HG02610 (cell line): ENCODE results near the gene KRT28.
"Not testable (repeated sequence)": the region's sequence is repeated elsewhere in the genome, so short reads cannot be mapped to it uniquely, and the experiment has no call there.

Source experiments
- ATAC-seq: cut with Tn5 transposase; IDR thresholded peaks from one replicate; pipeline ENCODE4 v1.9.1; 2021; ENCODE audit warnings: mild to moderate bottlenecking, moderate library complexity; ENCODE audit not compliant: unreplicated experiment

The KRT28 gene

GRCh38 chr17:40779181-40779909 is 20.4 kb downstream of the KRT28 start:
- ATAC-seq: no peak

- no peak for ATAC-seq
These were observed 21.3 kb downstream of the KRT28 start for GRCh38 chr17:40778461-40778860.

GRCh38 chr17:40777971-40778370 is 21.8 kb downstream of the KRT28 start:
- no peak for ATAC-seq

- ATAC-seq: no peak
These were observed 22.3 kb downstream of the KRT28 start for GRCh38 chr17:40777459-40777858.

GRCh38 chr17:40775945-40776344 is 23.8 kb downstream of the KRT28 start:
- no peak for ATAC-seq

GRCh38 chr17:40772101-40772500 is 27.7 kb downstream of the KRT28 start, which contains the start of gene KRT26:
KRT26 (minus strand) TSS chr17:40772201; CDS start chr17:40772113, 88 bp downstream.
- ATAC-seq: no peak

- ATAC-seq: no peak
These were observed 34.1 kb downstream of the KRT28 start for GRCh38 chr17:40765657-40766056.

- no peak for ATAC-seq
These were observed 36.0 kb downstream of the KRT28 start for GRCh38 chr17:40763752-40764151.

GRCh38 chr17:40760105-40761016 is 39.4 kb downstream of the KRT28 start:
- no peak for ATAC-seq

- ATAC-seq: no peak
These were observed 44.5 kb downstream of the KRT28 start, which contains the start of gene KRT25 for GRCh38 chr17:40755231-40755630. KRT25 (minus strand) TSS chr17:40755331; CDS start chr17:40755271, 60 bp downstream.

GRCh38 chr17:40753804-40754203 is 46.0 kb downstream of the KRT28 start:
- ATAC-seq: no peak

- no peak for ATAC-seq
These were observed 48.7 kb downstream of the KRT28 start for GRCh38 chr17:40751065-40751464.

- ATAC-seq: no peak
These were observed 49.4 kb downstream of the KRT28 start for GRCh38 chr17:40750391-40750790.

- ATAC-seq: not testable (repeated sequence)
These were observed 51.1 kb downstream of the KRT28 start for GRCh38 chr17:40748666-40749065.
